ENCODE results near the gene SYNPR.

Gene SYNPR

GRCh38 chr3:63556401-63556800 lies 278.3 kb downstream of the SYNPR start:
- DNase-seq (ENCODE audit: low spot score), result no peak

- DNase-seq (ENCODE audit: low spot score), result no peak
These were observed 279.8 kb downstream of the SYNPR start for GRCh38 chr3:63557912-63558311.

GRCh38 chr3:63559884-63560283 lies 281.8 kb downstream of the SYNPR start:
- no peak for DNase-seq (ENCODE audit: low spot score)

- DNase-seq (ENCODE audit: low spot score), result no peak
These were observed 283.8 kb downstream of the SYNPR start for GRCh38 chr3:63561879-63562278.

GRCh38 chr3:63562323-63562722 lies 284.2 kb downstream of the SYNPR start:
- DNase-seq (ENCODE audit: low spot score), result no peak

GRCh38 chr3:63563572-63563971 lies 285.5 kb downstream of the SYNPR start:
- DNase-seq (ENCODE audit: low spot score), result no peak

- DNase-seq (ENCODE audit: low spot score), result no peak
These were observed 287.1 kb downstream of the SYNPR start for GRCh38 chr3:63565220-63565619.

GRCh38 chr3:63571682-63572081 lies 293.6 kb downstream of the SYNPR start:
- no peak for DNase-seq (ENCODE audit: low spot score)

GRCh38 chr3:63576846-63577245 lies 298.7 kb downstream of the SYNPR start:
- no peak for DNase-seq (ENCODE audit: low spot score)

- no peak for DNase-seq (ENCODE audit: low spot score)
These were observed 300.8 kb downstream of the SYNPR start for GRCh38 chr3:63578858-63579257.

GRCh38 chr3:63580151-63580550 lies 302.0 kb downstream of the SYNPR start:
- no peak for DNase-seq (ENCODE audit: low spot score)

GRCh38 chr3:63582943-63583500 lies 304.9 kb downstream of the SYNPR start:
- DNase-seq (ENCODE audit: low spot score), result no peak

GRCh38 chr3:63584681-63585080 lies 306.6 kb downstream of the SYNPR start:
- DNase-seq (ENCODE audit: low spot score), result no peak

GRCh38 chr3:63585927-63586326 lies 307.8 kb downstream of the SYNPR start:
- DNase-seq (ENCODE audit: low spot score), result no peak

- DNase-seq (ENCODE audit: low spot score), result no peak
These were observed 310.8 kb downstream of the SYNPR start for GRCh38 chr3:63588895-63589294.

GRCh38 chr3:63593779-63594178 lies 315.7 kb downstream of the SYNPR start:
- no peak for DNase-seq (ENCODE audit: low spot score)

GRCh38 chr3:63595221-63595620 lies 317.1 kb downstream of the SYNPR start:
- DNase-seq (ENCODE audit: low spot score), result no peak

- no peak for DNase-seq (ENCODE audit: low spot score)
These were observed 318.9 kb downstream of the SYNPR start for GRCh38 chr3:63597019-63597418.

- no peak for DNase-seq (ENCODE audit: low spot score)
These were observed 329.6 kb downstream of the SYNPR start for GRCh38 chr3:63607716-63608115.

GRCh38 chr3:63609408-63609807 lies 331.3 kb downstream of the SYNPR start:
- DNase-seq (ENCODE audit: low spot score), result no peak

GRCh38 chr3:63609834-63610233 lies 331.7 kb downstream of the SYNPR start:
- DNase-seq (ENCODE audit: low spot score), result no peak

- no peak for DNase-seq (ENCODE audit: low spot score)
These were observed 333.3 kb downstream of the SYNPR start for GRCh38 chr3:63611382-63611781.

GRCh38 chr3:63613561-63613960 lies 335.5 kb downstream of the SYNPR start:
- peak; percentile 40 for DNase-seq (ENCODE audit: low spot score)

GRCh38 chr3:63617391-63617790 lies 339.3 kb downstream of the SYNPR start:
- DNase-seq (ENCODE audit: low spot score), result no peak

All from AG08396 (cell line).